Calu3 (cell line): ENCODE results near the gene JAKMIP2. TPM values are rescaled to one million over a fixed set of nuclear protein-coding genes. Genes with fewer than 3 reads are reported as not detected.

Source experiments
- BruUV-seq: library from RNA; stranded (reverse); fragments of 400-500 nt; replicated peaks from 2 replicates; lab custom pipeline; 2021; lab: Mats Ljungman, UMichigan
- CTCF ChIA-PET: fragments of 300-600 bp; sonication (Branson Sonifier 250); formaldehyde crosslinking; loops from one replicate; lab custom pipeline; 2022; ENCODE audit warnings: antibody characterized with exemption; lab: Charles Lee
- DNase-seq: peaks from one replicate; pipeline ENCODE4 v3.0.0; 2022
- H3K27ac Mint-ChIP-seq: one replicate; pipeline ENCODE4 v1.8.0; 2022; ENCODE audit warnings: mixed read lengths; ENCODE audit not compliant: unreplicated experiment
- H3K27me3 Mint-ChIP-seq: one replicate; pipeline ENCODE4 v1.8.0; 2022; ENCODE audit warnings: mixed read lengths; ENCODE audit not compliant: unreplicated experiment
- H3K36me3 Mint-ChIP-seq: one replicate; pipeline ENCODE4 v1.8.0; 2022; ENCODE audit warnings: mild to moderate bottlenecking, moderate library complexity, mixed read lengths; ENCODE audit not compliant: insufficient read depth, unreplicated experiment
- H3K4me1 Mint-ChIP-seq: one replicate; pipeline ENCODE4 v1.8.0; 2022; ENCODE audit warnings: mild to moderate bottlenecking, low read depth, mixed read lengths; ENCODE audit not compliant: unreplicated experiment
- H3K4me3 Mint-ChIP-seq: one replicate; pipeline ENCODE4 v1.8.0; 2022; ENCODE audit warnings: mild to moderate bottlenecking, low read depth, moderate library complexity, mixed read lengths; ENCODE audit not compliant: unreplicated experiment
- H3K9me3 Mint-ChIP-seq: one replicate; pipeline ENCODE4 v1.8.0; 2022; ENCODE audit warnings: low read depth, mixed read lengths; ENCODE audit not compliant: unreplicated experiment
- intact Hi-C: fragments of 100-400 bp; cut with micrococcal nuclease; formaldehyde crosslinking; loops from one replicate; pipeline ENCODE4 v1.10.0; 2022; ENCODE audit not compliant: unreplicated experiment
- total RNA-seq: library from RNA; stranded (reverse); gene quantifications from 2 replicates; pipeline ENCODE4 v1.2.3, GENCODE V29; 2022
- TF ChIP-seq, protein P1 (sequence below): fragments of 200-600 bp; IDR thresholded peaks from one replicate; pipeline ENCODE4 v1.8.0; 2022; ENCODE audit warnings: antibody characterized with exemption; ENCODE audit not compliant: unreplicated experiment

Gene JAKMIP2
- total RNA-seq, 1 experiment from 2014 or later = not detected

DNA sequence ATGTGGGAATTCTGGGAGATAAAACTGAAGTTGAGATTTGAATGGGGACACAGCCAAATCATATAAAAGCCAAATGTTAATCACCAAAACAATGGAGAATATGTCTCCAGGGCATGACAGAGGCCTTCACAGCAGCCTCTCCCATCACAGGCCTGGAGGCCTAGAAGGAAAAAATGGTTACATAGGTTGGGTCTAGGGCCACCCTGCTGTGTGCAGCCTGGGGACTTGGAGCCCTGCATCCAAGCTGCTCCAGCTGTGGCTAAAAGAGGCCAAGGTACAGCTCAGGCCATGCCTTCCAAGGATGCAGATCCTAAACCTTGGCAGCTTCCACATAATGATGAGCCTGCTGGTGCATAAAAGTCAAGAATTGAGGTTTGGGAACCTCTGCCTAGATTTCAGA, 85.1 kb downstream of the JAKMIP2 start:
- Mint-ChIP-seq H3K27me3 (peaks cover 33% of the 10 kb centered on the region), H3K4me1 (no peaks in the 10 kb centered on the region), H3K27ac (no peak overlapping the region), H3K9me3 (peaks cover 15% of the 10 kb centered on the region), H3K4me3 (no peak overlapping the region), H3K36me3 (no peaks in the 10 kb centered on the region)
- TF ChIP-seq, protein P1, sequence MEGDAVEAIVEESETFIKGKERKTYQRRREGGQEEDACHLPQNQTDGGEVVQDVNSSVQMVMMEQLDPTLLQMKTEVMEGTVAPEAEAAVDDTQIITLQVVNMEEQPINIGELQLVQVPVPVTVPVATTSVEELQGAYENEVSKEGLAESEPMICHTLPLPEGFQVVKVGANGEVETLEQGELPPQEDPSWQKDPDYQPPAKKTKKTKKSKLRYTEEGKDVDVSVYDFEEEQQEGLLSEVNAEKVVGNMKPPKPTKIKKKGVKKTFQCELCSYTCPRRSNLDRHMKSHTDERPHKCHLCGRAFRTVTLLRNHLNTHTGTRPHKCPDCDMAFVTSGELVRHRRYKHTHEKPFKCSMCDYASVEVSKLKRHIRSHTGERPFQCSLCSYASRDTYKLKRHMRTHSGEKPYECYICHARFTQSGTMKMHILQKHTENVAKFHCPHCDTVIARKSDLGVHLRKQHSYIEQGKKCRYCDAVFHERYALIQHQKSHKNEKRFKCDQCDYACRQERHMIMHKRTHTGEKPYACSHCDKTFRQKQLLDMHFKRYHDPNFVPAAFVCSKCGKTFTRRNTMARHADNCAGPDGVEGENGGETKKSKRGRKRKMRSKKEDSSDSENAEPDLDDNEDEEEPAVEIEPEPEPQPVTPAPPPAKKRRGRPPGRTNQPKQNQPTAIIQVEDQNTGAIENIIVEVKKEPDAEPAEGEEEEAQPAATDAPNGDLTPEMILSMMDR = no peak
- CTCF ChIA-PET = no interaction called here
- DNase-seq = no peak
- intact Hi-C loops = no loop called here
- no TSS peak for BruUV-seq

- Mint-ChIP-seq H3K4me1 (no peaks in the 10 kb centered on the region), H3K36me3 (no peaks in the 10 kb centered on the region), H3K27ac (no peak overlapping the region), H3K27me3 (peaks cover 13% of the 10 kb centered on the region), H3K4me3 (no peak overlapping the region), H3K9me3 (peaks cover 15% of the 10 kb centered on the region)
- TF ChIP-seq, protein P1 = no peak
- CTCF ChIA-PET = no interaction called here
- intact Hi-C loops = loop anchor here (5.0 kb wide), 1 partner anchor 128 kb away; no protein-coding TSS in a partner anchor
- no TSS peak for BruUV-seq
- no peak for DNase-seq
Measured at GRCh38 chr5:147694772-147695171, 87.8 kb downstream of the JAKMIP2 start.

DNA sequence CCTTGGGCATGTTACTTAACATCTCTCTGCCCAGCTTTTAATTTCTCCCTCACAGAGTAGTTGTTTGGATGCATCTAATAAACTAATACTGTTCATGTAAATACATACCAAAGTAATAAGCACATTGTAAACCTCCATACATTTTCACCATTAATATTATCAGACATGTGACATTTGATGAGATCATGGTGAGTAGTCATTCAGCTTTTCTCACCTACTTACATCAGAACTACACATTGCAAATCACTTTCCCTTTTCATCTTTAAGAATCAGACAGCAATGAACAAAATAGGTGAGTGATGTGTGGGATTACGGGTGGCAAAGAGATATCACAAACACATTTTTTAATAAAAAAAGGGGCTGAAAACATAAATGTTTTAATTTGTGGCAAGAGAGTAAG, 89.3 kb downstream of the JAKMIP2 start:
- no peak overlapping the region for H3K4me3 Mint-ChIP-seq
- CTCF ChIA-PET = no interaction called here

GRCh38 chr5:147691130-147691529, 91.4 kb downstream of the JAKMIP2 start:
- CTCF ChIA-PET = interaction anchor here (0.6 to 1.9 kb wide), 7 partner anchors 46 to 1059 kb away, joined by 3 to 22 read pairs (median 4); no protein-coding TSS in a partner anchor
- intact Hi-C loops = loop anchor here (5.0 kb wide), 1 partner anchor 131 kb away; no protein-coding TSS in a partner anchor
- Mint-ChIP-seq H3K36me3 (no peaks in the 10 kb centered on the region), H3K27me3 (no peaks in the 10 kb centered on the region), H3K4me3 (no peak overlapping the region), H3K9me3 (no peaks in the 10 kb centered on the region), H3K4me1 (no peaks in the 10 kb centered on the region), H3K27ac (no peak overlapping the region)
- TF ChIP-seq, protein P1 = no peak
- DNase-seq = no peak
- BruUV-seq = no TSS peak

More for the DNA sequence above, 89.3 kb downstream of the JAKMIP2 start:
- BruUV-seq = no TSS peak
- TF ChIP-seq, protein P1 = no peak
- Mint-ChIP-seq H3K27ac (no peak overlapping the region), H3K9me3 (peaks cover 7% of the 10 kb centered on the region), H3K36me3 (no peaks in the 10 kb centered on the region), H3K27me3 (no peaks in the 10 kb centered on the region), H3K4me1 (no peaks in the 10 kb centered on the region)
- intact Hi-C loops = loop anchor here (5.0 kb wide), 1 partner anchor 129 kb away; no protein-coding TSS in a partner anchor
- DNase-seq = no peak
